NCI-H2107 treated with DMSO at 0.1 percent for 48 hours (cell line): ENCODE data around the gene SLC22A31.
"Not testable (repeated sequence)": the region's sequence is repeated elsewhere in the genome, so short reads cannot be mapped to it uniquely, and the experiment has no call there.

Experiments
- DNase-seq: peaks from one replicate; lab custom pipeline; 2025; ENCODE audit not compliant: unreplicated experiment; lab: John Stamatoyannopoulos, UW

Gene SLC22A31

GRCh38 chr16:89200124-89200849 lies at the start of gene SLC22A31:
SLC22A31 (minus strand) TSS chr16:89200537; CDS start chr16:89200501, 36 bp downstream.
- no peak for DNase-seq

- DNase-seq, result no peak
Observed at GRCh38 chr16:89248196-89248982, 48.1 kb upstream of the SLC22A31 start.

GRCh38 chr16:89247734-89248075 lies 47.4 kb upstream of the SLC22A31 start:
- DNase-seq, result not testable (repeated sequence)

DNA sequence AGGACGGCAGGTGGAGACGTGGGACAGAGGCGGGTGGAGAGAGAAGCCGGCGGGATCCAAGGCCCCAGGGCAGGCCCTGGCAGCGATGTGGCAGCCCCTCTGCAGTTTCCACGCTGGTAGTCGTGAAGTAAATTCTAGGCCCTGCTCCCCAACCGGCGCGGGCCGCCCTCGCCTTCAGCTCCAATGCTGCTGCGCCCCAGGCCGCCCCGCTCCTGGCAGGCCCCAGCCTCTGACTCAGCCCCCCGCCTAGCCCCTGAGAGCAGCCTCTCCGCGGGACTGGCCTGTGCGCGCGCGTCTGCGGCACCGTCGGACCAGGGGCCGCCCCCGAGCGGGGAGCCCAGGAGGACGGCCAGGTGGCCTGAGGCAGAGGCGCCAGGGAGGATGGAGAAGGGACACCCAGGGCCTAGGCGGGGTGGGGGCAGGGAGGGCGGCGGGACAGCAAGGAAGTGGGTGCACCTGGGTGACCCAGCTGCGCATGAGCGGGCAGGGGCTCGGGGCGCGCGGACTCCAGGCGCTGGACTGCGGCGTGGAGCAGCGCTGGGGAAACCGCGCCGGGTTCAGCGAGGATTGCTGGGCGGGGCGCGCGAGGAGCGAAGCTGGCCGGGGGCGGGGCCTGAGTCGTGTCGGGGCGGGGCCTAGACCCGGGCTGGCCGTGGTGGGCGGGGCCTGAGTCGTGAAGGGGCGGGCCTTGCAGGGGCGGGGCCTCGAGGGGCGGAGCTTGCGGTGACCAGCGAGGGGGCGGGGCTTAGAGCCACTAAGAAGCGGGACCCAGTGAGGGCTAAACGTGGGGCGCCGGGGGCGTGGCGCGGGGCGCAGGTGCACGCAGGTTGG lies 46.8 kb upstream of the SLC22A31 start:
- DNase-seq, result no peak

DNA sequence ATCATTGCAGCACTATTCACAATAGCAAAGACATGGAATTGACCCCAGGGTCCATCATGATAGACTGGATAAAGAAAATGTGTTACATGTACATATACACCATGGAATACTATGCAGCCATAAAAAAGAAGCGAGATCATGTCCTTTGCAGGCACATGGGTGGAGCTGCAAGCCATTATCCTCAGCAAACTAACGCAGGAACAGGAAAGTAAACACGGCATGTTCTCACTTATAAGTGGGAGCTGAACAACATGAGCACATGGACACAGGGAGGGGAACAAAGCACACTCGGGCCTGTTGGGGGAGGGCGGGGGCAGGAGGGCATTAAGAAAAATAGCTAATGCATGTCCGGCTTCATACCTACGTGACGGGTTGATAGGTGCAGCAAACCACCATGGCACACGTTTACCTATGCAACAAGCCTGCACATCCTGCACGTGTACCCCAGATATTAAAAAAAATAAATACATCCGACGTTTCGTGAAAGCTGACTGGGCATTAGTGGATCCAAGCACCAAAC lies 46.1 kb upstream of the SLC22A31 start:
- DNase-seq, result no peak

GRCh38 chr16:89244754-89245153 lies 44.4 kb upstream of the SLC22A31 start:
- DNase-seq, result no peak

GRCh38 chr16:89244264-89244663 lies 43.9 kb upstream of the SLC22A31 start:
- not testable (repeated sequence) for DNase-seq

GRCh38 chr16:89243664-89244063 lies 43.3 kb upstream of the SLC22A31 start:
- no peak for DNase-seq

GRCh38 chr16:89242795-89243200 lies 42.5 kb upstream of the SLC22A31 start:
- no peak for DNase-seq

DNA sequence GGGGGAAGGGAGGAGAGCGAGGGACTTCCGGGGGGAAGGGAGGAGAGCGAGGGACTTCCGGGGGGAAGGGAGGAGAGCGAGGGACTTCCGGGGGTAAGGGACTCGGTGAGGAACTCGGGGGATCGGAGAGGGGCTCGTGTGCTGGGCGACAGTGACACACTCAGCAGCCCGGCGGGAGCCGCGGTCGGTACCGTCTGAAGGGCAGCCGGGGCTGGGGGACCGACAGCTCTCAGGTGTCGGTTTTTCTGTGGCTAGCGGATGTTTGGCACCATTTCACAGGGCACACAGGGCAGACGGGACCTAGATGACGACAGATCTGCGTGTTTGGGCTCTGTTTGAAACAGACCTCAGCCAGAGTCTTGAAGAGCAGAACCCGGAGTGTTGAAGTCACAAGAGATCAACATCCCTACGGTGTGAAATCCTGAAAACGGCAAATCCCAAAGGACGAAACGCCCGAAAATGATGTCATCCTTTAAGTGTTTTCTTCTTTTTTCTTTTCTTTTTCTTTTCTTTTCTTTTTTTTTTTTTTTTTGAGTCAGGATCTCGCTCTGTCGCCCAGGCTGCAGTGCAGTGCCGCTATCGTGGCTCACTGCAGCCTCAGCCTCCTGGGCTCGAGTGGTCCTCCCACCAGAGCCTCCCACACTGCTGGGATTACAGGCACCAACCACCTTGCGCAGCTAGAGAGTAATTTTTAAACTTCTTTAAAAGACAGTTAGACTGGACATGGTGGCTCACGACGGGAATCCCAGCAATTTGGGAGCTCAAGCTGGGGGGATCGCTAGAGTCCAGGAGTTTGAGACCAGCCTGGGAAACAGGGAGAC lies 41.1 kb upstream of the SLC22A31 start:
- peak; percentile 40 for DNase-seq

DNA sequence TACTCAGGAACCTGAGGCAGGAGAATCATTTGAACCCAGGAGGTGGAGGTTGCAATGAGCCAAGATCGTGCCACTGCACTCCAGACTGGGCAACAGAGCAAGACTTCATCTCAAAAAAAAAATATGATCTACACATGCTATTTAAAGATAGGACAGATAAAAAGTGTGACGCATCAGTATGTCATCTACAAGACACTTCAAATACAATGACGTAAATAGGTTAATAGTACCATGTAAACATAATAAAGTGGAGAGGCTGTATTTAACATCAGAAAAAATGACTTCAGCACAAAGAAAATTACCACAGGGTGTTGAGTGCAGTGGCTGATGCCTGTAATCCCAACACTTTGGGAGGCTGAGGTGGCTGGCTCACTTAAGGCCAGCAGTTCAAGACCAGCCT lies 37.4 kb upstream of the SLC22A31 start:
- DNase-seq, result no peak

GRCh38 chr16:89233678-89234490 lies 33.5 kb upstream of the SLC22A31 start:
- no peak for DNase-seq

- DNase-seq, result no peak
Observed at GRCh38 chr16:89232107-89232506, 31.8 kb upstream of the SLC22A31 start.

GRCh38 chr16:89230255-89230654 lies 29.9 kb upstream of the SLC22A31 start:
- no peak for DNase-seq

DNA sequence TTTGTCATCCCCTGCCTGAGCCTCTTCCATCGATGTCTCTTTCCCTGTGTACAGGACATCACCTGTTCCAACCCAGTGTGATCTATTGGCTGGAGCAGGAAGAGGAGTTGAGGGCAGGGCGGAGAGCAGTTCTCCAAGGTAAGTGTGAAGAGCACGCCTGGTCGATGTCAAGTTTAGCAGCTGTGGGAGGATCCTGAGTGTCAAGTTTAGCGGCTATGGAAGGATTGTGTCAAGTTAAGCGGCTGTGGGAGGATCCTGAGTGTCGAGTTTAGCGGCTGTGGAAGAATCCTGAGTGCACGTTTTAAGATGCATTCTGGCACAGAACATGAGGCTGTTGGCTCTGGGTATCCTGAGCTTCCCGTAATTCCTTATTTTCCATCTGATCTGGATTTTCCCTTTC lies 24.3 kb upstream of the SLC22A31 start:
- DNase-seq, result no peak

- DNase-seq, result no peak
Observed at GRCh38 chr16:89222931-89223330, 22.6 kb upstream of the SLC22A31 start.

DNA sequence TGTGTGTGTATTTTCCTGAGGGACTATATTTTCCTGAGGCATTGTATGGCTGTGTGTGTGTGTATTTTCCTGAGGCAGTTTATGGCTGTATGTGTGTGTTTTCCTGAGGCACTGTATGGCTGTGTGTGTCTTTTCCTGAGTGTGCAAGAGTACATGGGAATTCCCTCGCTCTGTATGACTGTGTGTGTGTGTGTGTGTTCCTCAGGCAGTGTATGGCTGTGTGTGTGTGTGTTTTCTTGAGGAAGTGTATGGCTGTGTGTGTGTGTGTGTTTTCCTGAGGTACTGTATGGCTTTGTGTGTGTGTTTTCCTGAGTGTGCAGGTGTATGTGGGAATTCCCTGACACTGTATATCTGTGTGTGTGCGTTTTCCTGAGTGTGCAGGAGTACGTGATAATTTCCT lies 21.3 kb upstream of the SLC22A31 start:
- DNase-seq, result no peak

DNA sequence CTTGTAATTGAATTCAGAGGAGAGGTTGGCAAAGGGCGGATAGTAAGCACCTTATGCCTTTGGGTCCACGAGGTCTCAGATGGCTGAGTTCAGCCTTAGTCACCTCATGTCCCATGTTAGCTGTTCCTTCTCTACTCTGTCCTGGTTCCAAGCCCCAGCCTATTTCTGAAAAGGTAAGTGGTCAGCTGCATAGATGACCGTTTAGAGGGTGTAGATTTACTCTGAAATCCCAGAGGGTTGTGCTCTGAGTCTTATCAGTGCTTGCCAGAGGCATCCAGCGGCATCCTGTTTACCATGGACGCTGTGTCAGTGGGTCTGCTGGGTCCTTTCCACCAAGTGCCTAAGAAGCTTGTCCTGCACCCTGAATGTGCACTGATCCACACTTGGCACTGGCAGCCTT lies 19.0 kb upstream of the SLC22A31 start:
- DNase-seq, result no peak

DNA sequence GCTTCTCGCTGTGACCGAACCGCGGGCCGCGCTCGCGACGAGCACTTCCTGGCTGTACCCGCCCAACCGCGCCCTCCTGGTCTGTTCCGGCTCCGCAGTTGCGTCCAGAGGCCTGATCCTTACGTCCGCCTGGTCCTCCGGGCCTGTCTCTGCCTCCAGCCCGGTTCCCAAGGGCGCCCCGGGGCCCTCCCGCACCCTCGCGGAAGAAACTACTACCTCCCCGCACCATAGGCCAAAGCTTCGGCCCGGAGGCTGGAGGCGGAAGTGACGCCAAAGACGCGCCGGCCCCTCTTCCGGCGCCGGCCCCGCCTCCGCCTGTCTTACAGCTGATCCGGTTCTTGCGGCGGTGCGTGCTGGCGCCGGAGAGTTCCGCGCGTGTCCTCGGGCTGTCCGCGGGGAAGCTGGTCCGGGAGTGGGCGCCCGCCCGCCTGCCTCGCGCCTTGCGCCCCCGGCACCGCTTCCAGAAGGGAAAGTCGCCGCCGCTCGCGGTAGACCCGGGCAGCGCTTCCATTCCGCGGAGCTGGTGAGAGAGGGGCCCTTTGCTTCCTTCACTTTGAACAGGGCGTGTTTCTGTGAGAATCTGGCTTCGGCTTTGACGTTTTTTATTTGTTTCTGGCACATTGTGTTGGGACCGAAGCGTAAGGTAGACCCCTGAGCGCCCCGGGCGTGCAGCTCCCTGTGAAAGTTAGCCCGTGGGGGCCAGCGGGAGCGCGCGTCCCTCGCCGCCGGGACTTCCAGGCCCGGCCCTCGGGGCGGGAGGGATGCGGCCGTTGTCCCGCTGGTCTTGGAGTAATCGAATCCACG lies 17.3 kb upstream of the SLC22A31 start, which contains the start of gene ZNF778:
ZNF778 (plus strand) TSS at position 316 of the 804 bp plus-strand sequence. CDS start 3,425 bp downstream, outside the sequence.
- DNase-seq, result peak; percentile 65
